NCI-H2029 treated with DMSO at 0.1 percent for 48 hours (cell line): ENCODE data around the gene SMYD3.
"Not testable (repeated sequence)": the region's sequence is repeated elsewhere in the genome, so short reads cannot be mapped to it uniquely, and the experiment has no call there.

Experiments
- DNase-seq: peaks from one replicate; lab custom pipeline; 2025; lab: John Stamatoyannopoulos, UW

The SMYD3 gene

GRCh38 chr1:245953876-245954660, 553.0 kb downstream of the SMYD3 start:
- DNase-seq: no peak

DNA sequence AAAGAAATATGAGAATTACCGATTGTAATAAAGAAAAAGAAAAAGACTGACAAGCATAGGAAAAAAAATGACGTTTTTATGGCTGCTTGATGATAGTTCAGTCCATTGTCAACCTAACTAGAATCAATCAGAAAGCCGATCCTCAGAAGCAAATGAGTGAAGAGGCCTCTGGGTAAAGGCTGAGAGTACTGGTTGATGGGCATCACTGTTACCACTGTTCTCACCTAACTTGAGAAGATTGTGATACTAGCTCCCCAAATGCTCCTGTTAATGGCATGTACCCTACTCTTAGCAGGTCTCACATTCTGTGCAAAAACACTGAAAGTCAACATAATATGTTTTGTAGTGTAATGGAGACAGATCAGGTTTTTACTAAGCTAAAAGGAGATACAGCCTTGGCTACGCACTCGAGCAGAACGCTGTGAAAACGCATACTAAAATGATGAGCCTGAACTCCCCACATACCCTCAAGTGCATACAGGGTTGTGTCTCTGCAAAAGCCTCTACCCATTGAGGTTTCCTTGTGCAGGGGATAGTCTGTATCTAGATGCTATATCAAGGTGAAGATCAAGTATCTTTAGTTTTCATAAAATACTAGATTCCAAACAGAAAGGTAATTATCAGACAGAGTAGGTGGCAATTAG, 554.6 kb downstream of the SMYD3 start:
- DNase-seq: no peak

DNA sequence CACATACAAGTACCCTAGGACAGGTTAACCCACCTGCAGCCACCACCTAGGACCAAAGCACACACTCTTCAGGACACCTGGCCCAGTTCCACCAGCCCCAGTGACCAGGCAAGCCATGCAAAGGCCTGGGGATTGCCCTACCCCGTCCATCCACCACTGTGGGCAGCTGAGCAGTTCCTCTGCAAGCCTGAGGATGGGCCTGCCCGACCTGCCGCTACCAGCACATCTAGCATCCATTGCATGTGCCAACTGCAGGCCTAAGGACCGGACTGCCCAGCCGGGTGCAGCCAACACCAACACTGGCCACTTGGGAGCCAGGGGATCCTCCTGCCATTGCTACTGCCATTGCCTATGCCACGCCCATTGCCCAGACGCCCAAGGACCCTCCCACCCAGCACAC, 558.3 kb downstream of the SMYD3 start:
- no peak for DNase-seq

DNA sequence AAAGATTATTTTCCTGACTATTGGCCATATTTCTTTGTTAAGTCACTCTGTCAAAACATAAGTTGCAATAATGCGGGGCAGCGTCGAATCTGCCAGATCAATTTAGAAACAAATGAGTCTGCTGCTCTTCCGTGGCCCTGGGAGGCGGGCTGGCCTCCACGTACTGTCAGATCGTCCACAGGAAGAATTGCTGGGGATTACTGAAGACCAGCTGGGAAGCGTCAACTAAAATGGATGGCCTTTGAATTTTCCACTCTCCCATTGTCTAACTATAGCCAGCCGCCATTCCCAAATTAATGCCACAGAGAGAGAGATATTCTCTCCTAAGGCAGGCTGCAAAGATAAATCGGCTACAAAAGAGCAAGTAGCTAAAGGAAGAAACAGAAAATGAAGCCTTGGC, 560.2 kb downstream of the SMYD3 start:
- DNase-seq: no peak

- DNase-seq: not testable (repeated sequence)
Observed at GRCh38 chr1:245945136-245945535, 561.9 kb downstream of the SMYD3 start.

GRCh38 chr1:245942856-245943255, 564.2 kb downstream of the SMYD3 start:
- DNase-seq: no peak

- DNase-seq: not testable (repeated sequence)
Observed at GRCh38 chr1:245941771-245942170, 565.3 kb downstream of the SMYD3 start.

GRCh38 chr1:245939756-245940345, 567.2 kb downstream of the SMYD3 start:
- DNase-seq: no peak

GRCh38 chr1:245938046-245938435, 569.0 kb downstream of the SMYD3 start:
- no peak for DNase-seq

DNA sequence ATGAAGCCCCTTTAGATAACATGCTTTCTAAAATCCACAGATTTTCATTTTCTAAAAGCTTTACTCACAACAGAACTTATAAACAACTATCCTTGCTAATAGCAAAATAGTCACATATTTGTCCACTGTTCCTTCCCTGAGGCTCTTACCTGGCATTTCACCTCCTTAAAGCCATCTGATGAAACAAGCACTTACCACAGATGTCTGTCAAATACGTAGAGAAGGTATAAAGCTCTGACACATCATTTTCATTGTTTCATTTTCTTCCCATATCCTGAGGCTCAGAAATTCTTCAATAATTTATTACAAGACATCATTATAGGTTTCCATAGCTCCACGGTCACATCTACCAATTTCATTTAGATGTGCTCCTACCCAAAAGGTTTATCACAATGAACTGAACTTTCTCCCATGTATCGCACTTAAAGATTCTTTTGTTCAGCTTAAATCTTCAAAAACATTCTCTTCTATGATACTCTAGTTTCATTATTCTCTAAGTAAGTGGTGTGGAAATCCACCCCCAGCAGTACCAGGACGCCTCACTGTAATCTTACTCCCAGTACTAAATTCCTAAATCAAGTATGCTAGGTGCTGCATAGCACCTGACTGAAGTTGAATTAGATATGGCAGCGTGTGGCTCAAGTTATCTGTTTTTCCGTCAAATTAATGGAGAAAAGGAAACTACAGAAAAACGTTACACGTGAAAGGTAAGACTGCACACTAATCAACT, 569.6 kb downstream of the SMYD3 start:
- no peak for DNase-seq

DNA sequence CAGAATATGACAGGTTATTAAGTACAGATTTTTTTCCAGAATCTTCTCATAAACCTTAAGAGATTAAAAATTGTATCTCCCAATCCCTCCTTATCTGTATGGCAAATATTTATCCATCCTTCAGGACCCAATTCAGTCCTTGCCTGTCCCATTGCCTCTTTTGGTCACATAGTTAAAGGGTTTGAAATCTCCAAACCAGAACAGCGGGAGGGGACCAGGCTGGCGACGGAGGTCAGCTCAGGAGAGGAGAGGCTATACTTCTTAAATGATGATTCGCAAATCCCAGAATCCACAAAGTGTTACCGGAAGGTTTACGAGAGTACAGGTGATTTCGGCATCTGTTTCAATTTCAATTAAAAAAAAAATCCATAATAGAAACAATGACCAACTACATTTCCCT, 572.7 kb downstream of the SMYD3 start:
- DNase-seq: no peak

- DNase-seq: no peak
Observed at GRCh38 chr1:245933431-245934045, 573.5 kb downstream of the SMYD3 start.

DNA sequence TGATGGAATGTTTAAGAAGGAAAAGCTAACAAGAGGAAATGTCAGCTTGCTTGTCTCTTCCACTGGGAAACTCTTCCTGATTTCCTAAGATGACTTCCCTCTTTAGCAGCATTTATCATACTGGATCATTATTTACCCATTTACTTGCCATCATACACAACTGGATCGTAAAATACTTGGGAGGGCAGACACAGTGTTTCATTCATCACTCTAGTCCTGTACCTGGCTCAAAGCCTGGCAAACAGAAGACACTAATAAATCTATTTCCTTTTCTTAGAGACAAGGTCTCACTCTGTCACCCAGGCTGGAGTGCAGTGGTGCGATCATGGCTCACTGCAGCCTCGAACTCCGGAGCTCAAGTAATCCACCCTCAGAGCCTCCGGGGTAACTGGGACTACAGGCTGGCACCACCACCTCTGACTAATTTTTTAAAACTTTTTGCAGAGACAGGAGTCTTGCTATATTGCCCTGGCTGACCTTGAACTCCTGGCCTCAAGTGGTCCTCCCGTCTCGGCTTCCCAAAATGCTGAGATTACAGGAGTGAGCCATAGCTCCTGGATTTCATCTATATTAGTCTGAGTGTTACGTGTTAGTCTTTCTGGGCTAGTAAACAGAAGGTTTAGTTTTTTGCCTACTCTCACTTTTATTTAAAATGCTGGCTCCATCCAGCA, 574.6 kb downstream of the SMYD3 start:
- DNase-seq: no peak

DNA sequence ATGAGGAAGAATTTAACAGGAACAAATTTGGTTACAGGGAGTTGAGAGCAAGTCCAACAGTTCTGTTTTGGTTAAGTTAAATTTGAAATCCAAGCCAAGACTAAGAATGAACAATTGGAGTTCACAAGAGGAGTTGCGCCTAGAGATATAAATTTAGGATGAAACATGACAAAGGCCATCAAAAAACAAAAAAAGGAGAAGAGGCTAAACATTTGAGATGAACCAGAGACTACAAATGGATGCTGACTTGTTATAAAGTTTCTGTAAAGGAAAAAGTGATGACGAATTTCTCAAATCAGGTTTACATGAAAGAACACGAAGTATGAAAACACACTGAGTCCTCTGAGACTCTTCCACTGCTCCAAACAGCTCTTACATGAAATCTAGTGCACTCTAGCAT, 575.6 kb downstream of the SMYD3 start:
- no peak for DNase-seq

DNA sequence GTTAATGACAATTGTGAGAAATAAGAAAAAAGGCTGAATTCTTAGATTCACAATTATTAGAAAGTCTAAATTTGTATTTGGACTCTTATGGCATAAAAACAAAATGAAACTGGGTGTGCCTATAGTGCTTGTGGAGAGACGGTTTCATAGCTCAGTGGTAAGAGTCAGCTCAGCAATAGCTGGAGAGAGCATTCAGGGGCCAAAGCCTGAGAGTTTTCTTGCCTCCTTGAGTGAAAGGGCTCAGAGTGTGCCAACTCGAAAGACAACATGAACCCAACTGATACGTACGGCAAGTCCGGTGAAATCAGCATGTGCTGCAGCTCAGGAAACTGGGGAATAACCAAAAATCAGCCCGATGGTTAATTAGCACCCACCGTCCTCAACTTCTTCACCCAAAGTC, 577.9 kb downstream of the SMYD3 start:
- no peak for DNase-seq

GRCh38 chr1:245926888-245927287, 580.2 kb downstream of the SMYD3 start:
- no peak for DNase-seq

DNA sequence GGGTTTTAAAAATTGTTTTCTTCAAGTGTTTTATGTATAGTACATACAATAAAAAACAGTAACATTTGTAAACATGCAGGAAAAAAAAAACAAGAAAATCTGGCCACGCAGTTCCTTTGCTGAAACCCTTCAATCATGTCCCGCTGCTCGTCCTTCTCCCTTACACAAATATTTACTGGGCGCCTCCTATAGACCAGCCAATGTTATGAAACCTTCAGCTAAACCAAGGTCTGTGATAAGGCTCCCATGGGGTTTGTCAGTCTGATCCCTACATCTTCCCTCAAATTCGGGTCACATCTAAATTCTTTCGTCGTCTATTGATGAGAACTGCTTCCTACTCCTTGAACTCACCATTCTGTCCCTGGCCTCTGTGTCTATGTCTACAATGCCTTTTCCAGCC, 583.9 kb downstream of the SMYD3 start:
- DNase-seq: no peak

DNA sequence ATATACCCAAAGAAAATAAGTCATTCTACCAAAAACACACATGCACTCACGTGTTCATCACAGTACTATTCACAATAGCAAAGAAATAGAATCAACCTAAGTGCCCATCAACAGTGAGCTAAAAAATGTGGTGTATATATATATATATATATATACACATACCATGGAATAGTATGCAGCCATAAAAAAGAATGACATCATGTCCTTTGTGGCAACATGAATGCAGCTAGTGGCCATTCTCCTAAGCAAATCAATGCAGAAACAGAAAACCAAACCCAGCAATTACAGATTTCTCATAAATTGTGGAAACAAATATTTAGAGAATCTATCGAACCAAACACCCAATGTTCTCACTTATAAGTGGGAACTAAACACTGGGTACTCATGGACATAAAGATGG, 585.7 kb downstream of the SMYD3 start:
- no peak for DNase-seq

DNA sequence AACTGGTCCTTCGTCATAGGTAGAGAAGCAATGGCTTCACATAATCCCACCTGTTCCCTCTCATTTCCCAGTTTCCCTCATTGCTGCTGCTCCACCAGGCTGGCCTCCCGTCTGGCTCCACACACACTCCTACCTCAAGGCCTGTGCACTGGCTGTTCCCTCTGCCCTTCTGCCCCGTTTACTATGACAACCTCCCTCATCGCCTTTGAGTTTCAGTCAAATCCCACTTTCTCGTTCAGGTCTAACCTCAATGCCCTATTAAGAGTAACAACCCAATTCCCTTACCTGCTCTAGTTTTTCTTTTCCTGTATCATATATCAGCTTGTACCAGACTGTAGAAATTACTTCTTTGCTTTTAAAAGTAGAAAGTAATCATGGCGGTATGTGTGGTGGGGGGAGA, 589.7 kb downstream of the SMYD3 start:
- DNase-seq: no peak

DNA sequence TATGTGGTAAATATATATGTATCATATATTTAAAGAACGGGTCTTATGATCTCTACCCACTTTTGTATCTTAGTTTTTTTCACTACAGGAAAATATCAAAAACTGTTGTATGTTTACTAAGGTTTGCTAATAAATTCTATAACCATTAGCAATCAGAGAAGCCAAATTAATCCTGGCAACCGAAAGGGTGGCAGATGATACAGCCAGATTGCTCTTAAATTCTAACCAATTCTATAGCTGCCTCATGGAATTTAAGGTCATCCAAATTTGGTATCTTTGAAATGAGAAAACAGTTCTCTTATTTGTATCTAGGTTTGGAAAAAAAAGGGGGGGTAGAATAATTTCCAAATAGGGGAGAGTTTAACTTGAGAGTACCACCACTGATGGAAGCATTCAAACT, 591.2 kb downstream of the SMYD3 start:
- no peak for DNase-seq

DNA sequence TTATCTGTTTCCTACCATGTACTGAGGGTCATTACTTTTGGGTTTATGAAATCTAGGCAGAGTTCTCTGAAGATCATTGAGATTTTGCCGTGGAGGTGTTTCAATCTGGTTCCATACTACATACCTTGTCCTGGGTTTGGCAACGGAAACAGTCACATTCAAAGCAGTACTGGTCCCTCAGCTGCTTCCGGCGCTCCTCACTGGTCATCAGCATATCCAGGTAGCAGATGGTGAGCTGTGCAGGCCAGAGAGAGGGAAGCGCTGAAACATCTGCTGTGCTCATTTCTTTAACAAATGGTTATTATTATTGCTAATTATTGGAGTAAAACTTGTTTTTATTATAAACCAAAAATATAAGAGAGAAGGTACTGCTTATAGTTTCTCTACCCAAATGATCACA, 591.7 kb downstream of the SMYD3 start:
- no peak for DNase-seq

DNA sequence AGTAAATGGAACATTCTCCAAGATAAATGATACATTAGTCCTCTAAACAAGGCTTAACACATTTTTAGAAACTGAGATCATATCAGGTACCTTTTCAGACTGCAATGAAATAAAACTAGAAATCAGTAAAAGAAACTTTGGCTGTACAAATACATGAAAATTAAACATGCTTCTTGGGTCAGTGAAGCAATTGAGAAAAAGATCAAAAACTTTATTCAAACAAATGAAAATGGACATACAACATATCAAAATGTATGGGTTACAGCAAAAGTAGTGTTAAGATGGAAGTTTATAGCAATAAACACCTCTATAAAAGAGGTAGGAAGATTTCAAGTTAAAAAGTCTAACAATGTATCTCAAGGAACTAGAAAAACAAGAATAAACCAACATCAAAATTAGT, 598.5 kb downstream of the SMYD3 start:
- DNase-seq: no peak
